Activated naive CD4-positive, alpha-beta T cell treated with Interleukin-2 at 50 U/mL for 16 hours (primary cell): ENCODE measurements around the gene CRB1.
"Not testable (repeated sequence)": the region's sequence is repeated elsewhere in the genome, so short reads cannot be mapped to it uniquely, and the experiment has no call there.

Experiments used
- DNase-seq: peaks from one replicate; pipeline ENCODE4 v3.0.0-alpha.2; 2020

Gene CRB1

GRCh38 chr1:197402189-197402588, 134.1 kb downstream of the CRB1 start:
- no peak for DNase-seq

- DNase-seq, result not testable (repeated sequence)
Observed at GRCh38 chr1:197404774-197405173, 136.7 kb downstream of the CRB1 start.

GRCh38 chr1:197405614-197406013, 137.6 kb downstream of the CRB1 start:
- not testable (repeated sequence) for DNase-seq

GRCh38 chr1:197413564-197413963, 145.5 kb downstream of the CRB1 start:
- no peak for DNase-seq

- no peak for DNase-seq
Observed at GRCh38 chr1:197415221-197415620, 147.2 kb downstream of the CRB1 start.

- no peak for DNase-seq
Observed at GRCh38 chr1:197418693-197419092, 150.6 kb downstream of the CRB1 start.

GRCh38 chr1:197422993-197423392, 154.9 kb downstream of the CRB1 start:
- DNase-seq, result no peak

GRCh38 chr1:197424380-197424779, 156.3 kb downstream of the CRB1 start:
- DNase-seq, result no peak

GRCh38 chr1:197429372-197429771, 161.3 kb downstream of the CRB1 start:
- no peak for DNase-seq

GRCh38 chr1:197435224-197435623, 167.2 kb downstream of the CRB1 start:
- DNase-seq, result no peak

GRCh38 chr1:197437601-197438000, 169.5 kb downstream of the CRB1 start:
- no peak for DNase-seq

- no peak for DNase-seq
Observed at GRCh38 chr1:197438010-197438790, 170.1 kb downstream of the CRB1 start.

- no peak for DNase-seq
Observed at GRCh38 chr1:197439708-197440280, 171.7 kb downstream of the CRB1 start.

- DNase-seq, result no peak
Observed at GRCh38 chr1:197440715-197441114, 172.7 kb downstream of the CRB1 start.

- no peak for DNase-seq
Observed at GRCh38 chr1:197441999-197442414, 174.0 kb downstream of the CRB1 start.

- no peak for DNase-seq
Observed at GRCh38 chr1:197444755-197445154, 176.7 kb downstream of the CRB1 start.

- no peak for DNase-seq
Observed at GRCh38 chr1:197448121-197448779, 180.2 kb downstream of the CRB1 start.

- DNase-seq, result no peak
Observed at GRCh38 chr1:197451381-197451780, 183.3 kb downstream of the CRB1 start.

- no peak for DNase-seq
Observed at GRCh38 chr1:197453376-197454058, 185.5 kb downstream of the CRB1 start.

GRCh38 chr1:197462539-197462938, 194.5 kb downstream of the CRB1 start:
- no peak for DNase-seq

GRCh38 chr1:197463142-197463541, 195.1 kb downstream of the CRB1 start:
- DNase-seq, result no peak

- no peak for DNase-seq
Observed at GRCh38 chr1:197464044-197464443, 196.0 kb downstream of the CRB1 start.

- DNase-seq, result no peak
Observed at GRCh38 chr1:197465528-197466327, 197.7 kb downstream of the CRB1 start.
